HG02759 (cell line): Measurements from ENCODE around the gene GCK.
"Not testable (repeated sequence)": the region's sequence is repeated elsewhere in the genome, so short reads cannot be mapped to it uniquely, and the experiment has no call there.

ENCODE experiments used
- ATAC-seq: cut with Tn5 transposase; IDR thresholded peaks from one replicate; pipeline ENCODE4 v1.9.1; 2021; ENCODE audit warnings: mild to moderate bottlenecking, moderate library complexity; ENCODE audit not compliant: unreplicated experiment

GCK gene

GRCh38 chr7:44145479-44145968, 43.7 kb downstream of the GCK start:
- ATAC-seq: no peak

- no peak for ATAC-seq
Observed at GRCh38 chr7:44144968-44145478, 44.2 kb downstream of the GCK start.

- ATAC-seq: no peak
Observed at GRCh38 chr7:44144426-44144967, 44.7 kb downstream of the GCK start.

- no peak for ATAC-seq
Observed at GRCh38 chr7:44143646-44144250, 45.5 kb downstream of the GCK start.

- no peak for ATAC-seq
Observed at GRCh38 chr7:44142028-44142427, 47.2 kb downstream of the GCK start.

GRCh38 chr7:44141221-44141850, 47.9 kb downstream of the GCK start, which contains the start of gene MYL7:
MYL7 (minus strand) TSS chr7:44141332; CDS start chr7:44141305, 27 bp downstream.
- no peak for ATAC-seq

GRCh38 chr7:44140341-44140740, 48.9 kb downstream of the GCK start:
- no peak for ATAC-seq

GRCh38 chr7:44139311-44140010, 49.8 kb downstream of the GCK start:
- no peak for ATAC-seq

GRCh38 chr7:44138698-44139097, 50.5 kb downstream of the GCK start:
- no peak for ATAC-seq

- ATAC-seq: no peak
Observed at GRCh38 chr7:44136731-44137130, 52.5 kb downstream of the GCK start.

- ATAC-seq: no peak
Observed at GRCh38 chr7:44134943-44135628, 54.2 kb downstream of the GCK start.

GRCh38 chr7:44133295-44133694, 55.9 kb downstream of the GCK start:
- ATAC-seq: no peak

- ATAC-seq: no peak
Observed at GRCh38 chr7:44132039-44132438, 57.2 kb downstream of the GCK start.

- ATAC-seq: no peak
Observed at GRCh38 chr7:44131173-44132029, 57.8 kb downstream of the GCK start.

- no peak for ATAC-seq
Observed at GRCh38 chr7:44128721-44129582, 60.3 kb downstream of the GCK start.

- no peak for ATAC-seq
Observed at GRCh38 chr7:44127161-44127560, 62.1 kb downstream of the GCK start.

GRCh38 chr7:44126574-44126973, 62.7 kb downstream of the GCK start:
- ATAC-seq: not testable (repeated sequence)

GRCh38 chr7:44124822-44125202, 64.4 kb downstream of the GCK start:
- ATAC-seq: no peak
